ENCODE measurements around the gene USP8.

The USP8 gene

DNA sequence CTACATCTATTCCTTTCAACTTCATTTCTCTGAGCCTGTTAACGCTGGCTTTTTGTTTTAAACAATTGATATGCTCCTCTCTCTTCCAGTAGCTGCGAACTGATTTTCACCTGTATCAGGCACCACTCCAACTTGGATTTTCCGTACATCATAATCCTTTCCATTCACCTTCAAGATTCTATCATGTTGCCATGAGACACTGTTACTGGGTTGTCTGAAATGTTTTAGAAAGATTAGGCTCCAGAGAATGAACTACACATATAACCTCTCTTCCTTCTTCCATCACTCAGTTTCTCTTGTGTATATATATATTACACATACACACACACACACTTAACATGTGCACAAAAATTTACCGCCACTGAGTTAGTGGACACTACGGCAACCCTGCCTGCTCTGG, 122.4 kb downstream of the USP8 start, which contains the start of gene USP50:
TSS of gene USP50 (minus strand) at position 101 of the 400 bp plus-strand sequence. CDS start 141 bp downstream, outside the sequence.
- DNase-seq = no peak

DNA sequence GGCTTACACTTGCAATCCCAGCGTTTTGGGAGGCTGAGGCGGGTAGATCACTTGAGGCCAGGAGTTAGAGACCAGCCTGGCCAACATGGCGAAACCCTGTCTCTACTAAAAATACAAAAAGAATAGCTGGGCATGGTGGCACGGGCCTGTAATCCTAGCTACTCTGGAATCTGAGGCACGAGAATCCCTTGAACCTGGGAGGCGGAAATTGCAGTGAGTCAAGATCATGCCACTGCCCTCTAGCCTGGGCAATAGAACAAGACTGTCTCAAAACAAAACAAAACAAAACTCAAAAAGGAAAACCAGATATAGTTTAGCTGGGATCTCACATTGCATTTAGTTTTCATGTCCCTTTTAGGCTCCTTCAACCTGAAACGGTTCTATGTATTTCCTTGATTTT, 125.1 kb downstream of the USP8 start:
- DNase-seq = no peak

- DNase-seq = no peak
Measured at GRCh38 chr15:50552238-50552637, 128.0 kb downstream of the USP8 start.

- DNase-seq = no peak
Measured at GRCh38 chr15:50556642-50557371, 132.6 kb downstream of the USP8 start.

DNA sequence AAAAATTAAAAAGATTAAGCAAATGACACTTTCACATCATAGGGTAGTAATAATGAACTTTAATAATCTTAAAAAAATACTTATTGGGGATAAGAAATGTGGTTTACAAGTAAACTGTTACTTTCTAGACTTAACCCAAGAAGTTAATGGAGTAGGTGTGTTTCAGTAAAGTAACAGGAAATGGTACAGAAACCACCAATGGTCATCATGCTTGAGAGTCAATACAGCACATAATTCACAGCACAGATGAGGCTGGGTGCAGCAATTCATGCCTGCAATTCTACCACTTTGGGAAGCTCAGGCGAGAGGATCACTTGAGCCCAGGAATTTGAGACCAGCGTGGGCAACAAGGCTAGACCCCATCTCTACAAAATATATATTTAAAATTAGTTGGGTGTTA, 133.8 kb downstream of the USP8 start:
- no peak for DNase-seq

DNA sequence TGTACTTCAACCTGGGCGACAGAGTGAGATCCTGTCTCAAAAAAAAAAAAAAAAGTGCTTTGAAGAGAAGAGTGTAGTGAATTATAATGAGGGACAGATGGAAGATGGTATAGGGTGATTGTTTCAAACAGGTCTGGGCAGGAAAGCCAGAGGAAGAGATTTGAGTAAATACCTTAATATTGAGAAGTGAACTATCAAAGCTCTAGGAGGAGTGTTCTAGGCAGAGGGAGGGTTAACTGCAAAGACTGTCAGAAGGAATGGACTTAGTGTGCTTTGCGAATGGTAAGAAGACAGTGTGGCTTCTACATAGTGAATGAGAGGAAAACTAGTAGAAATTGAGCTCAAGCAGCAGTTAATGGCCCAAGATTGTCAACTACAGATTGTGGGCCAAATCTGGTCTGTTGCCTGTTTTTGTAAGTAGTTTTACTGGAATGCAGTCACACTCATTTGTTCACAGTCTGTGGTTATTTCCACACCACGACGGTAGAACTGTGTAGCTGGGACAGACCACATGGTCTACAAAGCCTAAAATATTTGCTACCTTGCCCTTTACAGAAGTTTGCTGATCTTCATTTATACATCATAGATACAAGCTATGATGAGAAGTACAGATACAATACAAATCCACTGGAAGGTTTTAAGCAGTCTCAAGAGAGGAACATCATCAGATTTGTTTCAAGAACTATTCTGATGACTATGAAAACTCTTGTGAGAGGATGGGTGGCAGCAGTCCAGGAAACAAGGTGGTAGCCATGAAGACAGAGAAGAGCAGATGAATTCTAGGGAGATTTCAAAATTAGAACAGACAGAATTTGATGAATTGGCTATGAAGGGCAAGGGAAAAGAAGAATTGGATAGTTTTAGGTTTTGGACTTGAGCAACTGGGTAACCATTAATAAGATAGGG, 138.8 kb downstream of the USP8 start:
- no peak for DNase-seq

DNA sequence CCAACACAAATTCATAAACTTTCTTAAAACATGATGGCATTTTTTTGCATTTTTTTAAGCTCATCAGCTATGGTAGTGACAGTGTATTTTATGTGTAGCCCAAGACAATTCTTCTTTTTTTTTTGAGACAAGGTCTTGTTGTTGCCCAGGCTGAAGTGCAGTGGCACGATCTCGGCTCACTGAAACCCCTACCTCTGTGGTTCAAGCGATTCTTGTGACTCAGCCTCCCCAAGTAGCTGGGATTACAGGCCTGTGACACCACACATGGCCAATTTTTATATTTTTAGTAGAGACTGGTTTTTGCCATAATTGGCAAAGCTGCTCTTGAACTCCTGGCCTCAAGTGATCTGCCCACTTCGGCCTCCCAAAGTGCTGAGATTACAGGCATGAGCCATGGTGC, 139.6 kb downstream of the USP8 start:
- DNase-seq = no peak

All from NCI-H1092 (cell line).